Kasumi-1 (cell line): ENCODE measurements around the gene ZNF488.
A peak's percentile ranks its signal among the peaks of the same experiment; 100 is the strongest.

Source experiments
- DNase-seq, 2 experiments: peaks; one replicate each; lab custom pipeline; 2025; lab: John Stamatoyannopoulos, UW

ZNF488 gene

DNA sequence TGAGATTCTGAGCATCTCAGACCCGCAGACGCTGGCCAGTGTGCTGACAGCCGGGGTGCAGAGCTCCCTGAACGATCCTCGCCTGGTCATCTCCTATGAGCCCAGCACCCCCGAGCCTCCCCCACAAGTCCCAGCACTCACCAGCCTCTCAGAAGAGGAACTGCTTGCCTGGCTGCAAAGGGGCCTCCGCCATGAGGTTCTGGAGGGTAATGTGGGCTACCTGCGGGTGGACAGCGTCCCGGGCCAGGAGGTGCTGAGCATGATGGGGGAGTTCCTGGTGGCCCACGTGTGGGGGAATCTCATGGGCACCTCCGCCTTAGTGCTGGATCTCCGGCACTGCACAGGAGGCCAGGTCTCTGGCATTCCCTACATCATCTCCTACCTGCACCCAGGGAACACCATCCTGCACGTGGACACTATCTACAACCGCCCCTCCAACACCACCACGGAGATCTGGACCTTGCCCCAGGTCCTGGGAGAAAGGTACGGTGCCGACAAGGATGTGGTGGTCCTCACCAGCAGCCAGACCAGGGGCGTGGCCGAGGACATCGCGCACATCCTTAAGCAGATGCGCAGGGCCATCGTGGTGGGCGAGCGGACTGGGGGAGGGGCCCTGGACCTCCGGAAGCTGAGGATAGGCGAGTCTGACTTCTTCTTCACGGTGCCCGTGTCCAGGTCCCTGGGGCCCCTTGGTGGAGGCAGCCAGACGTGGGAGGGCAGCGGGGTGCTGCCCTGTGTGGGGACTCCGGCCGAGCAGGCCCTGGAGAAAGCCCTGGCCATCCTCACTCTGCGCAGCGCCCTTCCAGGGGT lies 35.2 kb downstream of the ZNF488 start:
- DNase-seq: no peak

DNA sequence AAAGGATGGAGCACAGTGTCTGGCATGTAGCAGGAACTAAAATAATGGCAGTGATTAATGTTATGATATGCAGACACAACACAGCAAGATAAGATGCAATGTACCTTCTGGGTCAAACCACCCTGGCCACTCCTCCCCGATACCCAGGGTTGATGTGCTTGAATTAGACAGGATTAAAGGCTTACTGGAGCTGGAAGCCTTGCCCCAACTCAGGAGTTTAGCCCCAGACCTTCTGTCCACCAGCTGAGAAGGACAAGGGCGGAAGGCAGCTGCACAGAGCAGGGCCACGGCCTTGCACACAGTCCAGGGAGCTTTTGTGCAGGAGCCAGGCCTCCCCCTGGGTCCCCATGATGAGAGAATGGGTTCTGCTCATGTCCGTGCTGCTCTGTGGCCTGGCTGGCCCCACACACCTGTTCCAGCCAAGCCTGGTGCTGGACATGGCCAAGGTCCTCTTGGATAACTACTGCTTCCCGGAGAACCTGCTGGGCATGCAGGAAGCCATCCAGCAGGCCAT lies 35.9 kb downstream of the ZNF488 start, which contains the start of gene RBP3:
TSS of gene RBP3 (plus strand) at position 226 of the 514 bp plus-strand sequence. CDS start at position 348, 122 bp downstream.
- DNase-seq: no peak

DNA sequence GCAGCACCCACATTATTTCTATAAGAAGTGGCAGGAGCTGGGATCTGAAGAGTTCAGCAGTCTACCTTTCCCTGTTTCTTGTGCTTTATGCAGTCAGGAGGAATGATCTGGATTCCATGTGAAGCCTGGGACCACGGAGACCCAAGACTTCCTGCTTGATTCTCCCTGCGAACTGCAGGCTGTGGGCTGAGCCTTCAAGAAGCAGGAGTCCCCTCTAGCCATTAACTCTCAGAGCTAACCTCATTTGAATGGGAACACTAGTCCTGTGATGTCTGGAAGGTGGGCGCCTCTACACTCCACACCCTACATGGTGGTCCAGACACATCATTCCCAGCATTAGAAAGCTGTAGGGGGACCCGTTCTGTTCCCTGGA lies 36.8 kb downstream of the ZNF488 start:
- no peak for DNase-seq

DNA sequence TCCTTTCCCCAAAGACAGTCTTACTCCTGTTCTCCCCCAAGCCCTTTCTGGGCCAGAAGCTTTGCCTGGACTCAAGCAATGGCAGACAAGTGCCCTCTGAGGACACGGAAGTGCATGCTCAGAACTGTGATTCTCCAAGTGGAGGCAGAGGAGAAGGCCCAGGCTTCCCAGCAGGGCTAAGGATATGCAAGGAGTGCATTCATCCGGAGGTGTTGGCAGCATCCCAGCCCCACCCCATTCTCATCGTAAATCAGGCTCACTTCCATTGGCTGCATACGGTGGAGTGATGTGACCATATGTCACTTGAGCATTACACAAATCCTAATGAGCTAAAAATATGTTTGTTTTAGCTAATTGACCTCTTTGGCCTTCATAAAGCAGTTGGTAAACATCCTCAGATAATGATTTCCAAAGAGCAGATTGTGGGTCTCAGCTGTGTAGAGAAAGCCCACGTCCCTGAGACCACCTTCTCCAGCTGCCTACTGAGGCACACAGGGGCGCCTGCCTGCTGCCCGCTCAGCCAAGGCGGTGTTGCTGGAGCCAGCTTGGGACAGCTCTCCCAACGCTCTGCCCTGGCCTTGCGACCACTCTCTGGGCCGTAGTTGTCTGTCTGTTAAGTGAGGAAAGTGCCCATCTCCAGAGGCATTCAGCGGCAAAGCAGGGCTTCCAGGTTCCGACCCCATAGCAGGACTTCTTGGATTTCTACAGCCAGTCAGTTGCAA lies 37.4 kb downstream of the ZNF488 start:
- no peak for DNase-seq

DNA sequence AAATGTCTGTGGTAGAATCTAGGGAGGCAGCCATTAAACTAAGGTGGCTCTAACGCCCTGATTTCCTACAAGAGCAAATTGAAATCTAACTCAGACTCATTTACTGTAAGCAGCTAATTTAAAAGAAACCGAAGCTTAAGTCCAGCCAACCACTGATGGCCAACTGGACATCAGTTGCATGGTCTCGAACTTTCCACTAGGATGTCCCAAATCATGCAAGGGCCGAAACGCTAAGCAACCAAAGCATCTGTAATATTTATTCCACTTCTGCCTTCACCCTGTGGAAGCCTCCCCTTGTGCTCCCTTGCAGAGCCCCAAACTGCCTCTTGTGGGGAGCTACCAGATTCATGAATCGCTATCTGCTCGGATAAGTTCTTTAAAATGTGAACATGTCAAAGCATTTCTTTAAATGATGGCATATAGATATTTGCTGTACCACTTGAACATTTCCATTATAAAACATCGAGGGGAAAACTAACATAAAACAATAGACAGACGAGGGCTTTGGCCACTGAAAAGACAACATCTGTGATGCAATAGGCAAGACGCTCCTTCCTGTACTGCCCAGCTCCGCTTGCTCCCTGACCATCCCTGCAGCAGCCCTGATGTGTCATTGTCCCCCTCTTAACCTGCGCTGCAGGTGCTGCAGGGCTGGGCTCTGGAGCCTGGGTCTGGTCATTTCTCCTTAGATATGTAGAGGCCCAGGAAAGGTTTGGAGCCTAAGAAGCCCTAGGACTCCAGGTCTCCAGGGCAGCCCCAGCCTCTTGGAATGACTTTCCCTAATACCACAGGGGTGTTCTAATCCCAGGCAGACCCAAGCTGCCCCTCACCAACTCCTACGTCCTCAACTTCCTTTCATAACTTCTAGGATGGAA lies 38.9 kb downstream of the ZNF488 start:
- no peak for DNase-seq

DNA sequence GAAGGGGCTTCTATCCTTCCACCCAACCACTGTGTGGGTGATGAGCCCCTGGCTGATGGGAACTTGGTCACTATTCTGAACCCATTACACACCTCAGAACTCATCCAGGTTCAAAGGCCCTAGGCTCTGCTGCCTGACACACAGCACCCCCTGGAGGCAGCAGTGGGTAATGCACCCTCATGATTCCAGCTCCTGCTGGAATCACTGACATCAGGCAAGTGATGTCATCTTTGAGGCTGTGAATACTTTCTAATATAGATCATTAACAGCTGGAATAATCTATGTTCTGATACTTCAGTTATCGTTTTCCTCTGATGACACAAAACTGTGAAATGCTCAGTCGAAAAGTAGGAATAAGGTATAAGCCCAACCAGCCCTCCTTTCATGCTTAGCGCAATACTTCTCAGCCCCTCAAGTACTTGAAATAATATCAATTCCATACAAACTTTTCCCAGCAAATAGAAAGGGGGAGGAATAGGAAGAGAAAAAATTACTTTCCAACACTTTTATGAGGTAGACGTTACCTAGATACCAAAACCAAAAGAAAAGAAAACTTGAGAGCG lies 43.4 kb downstream of the ZNF488 start:
- DNase-seq: peak; percentile 42 to 61

DNA sequence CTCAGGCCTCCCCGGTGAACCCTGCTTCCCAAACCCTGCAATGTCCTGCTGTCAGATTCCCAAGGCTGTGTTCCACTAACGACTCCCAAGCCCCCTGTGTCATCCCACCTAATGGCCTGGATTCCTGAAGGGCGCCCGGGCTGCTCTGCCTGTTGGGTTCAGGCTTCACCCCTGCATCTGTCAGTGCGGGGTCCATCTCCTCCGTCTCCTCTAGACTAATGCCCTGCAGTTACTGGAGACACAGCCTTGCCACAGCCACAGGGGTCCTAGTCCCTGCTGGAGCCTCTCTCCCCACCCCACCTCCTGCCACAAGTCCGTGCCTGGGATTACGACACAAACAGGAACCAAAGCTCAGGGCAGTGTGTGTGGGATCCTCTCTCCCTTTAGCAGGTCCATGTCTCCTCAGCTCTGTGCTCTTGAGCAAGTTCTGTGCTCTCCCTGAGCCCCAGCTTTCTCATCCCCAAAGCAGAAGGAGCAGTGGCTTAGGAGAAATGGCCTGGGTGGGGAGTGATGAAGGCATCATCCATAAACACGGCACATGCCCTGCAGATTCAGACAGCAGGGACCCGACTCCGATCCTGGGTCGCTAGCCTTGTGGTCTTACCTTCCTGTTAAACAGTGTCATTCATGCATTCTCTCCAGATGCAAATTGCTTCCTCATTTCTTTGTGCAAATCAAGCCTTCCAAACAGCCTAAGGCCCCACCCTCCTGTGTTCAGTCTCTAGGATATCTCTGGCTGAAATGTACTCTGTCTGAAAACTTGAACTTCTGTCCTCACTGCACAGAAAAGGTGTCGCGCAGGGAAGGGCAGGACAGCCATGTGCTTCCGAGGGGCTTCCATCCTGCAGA lies 44.1 kb downstream of the ZNF488 start:
- peak; percentile 57 to 63 for DNase-seq

DNA sequence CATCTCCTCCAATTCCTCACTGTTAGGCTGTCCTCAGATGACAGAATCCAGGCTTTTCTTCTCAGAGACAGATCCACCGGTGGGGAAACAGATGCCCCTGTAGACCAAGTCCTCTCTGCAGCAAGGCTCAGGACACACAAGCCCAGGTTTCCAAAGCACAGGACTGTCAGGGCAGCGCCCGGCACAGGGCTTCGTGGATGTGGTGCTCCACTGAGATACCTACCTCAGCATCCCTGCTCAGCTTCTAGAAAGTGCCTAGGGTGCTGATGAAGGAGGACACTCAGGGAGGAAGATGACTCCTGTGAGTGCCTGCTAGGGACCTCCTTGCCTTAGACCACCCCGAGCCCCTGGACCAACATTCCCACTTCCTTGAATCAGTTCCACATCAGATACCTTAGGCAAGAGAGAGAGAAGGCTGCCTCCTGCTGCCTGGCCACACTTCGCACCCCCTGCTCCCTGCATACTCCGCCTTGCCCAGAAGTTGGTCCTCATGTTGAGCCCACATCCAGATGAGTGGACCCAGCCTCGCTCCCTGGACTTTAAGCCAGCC lies 44.8 kb downstream of the ZNF488 start:
- DNase-seq: no peak

DNA sequence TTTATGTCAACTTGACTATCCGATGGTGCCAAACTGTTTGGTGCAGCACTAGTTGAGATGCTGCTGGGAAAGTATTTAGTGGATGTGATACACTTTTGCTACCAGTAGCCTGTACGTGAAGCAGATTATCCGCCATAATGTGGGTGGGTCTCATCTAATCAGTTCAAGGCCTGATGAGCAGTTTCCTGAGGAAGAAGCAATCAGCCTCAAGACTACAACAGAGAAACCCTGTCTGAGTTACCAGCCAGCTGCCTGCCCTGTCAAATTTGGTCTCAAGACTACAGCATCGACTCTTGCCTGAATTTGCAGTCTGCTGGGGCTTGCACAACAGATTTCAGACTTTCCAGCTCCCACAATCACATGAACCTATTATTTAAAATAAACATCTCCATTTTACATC lies 46.8 kb downstream of the ZNF488 start:
- no peak for DNase-seq

DNA sequence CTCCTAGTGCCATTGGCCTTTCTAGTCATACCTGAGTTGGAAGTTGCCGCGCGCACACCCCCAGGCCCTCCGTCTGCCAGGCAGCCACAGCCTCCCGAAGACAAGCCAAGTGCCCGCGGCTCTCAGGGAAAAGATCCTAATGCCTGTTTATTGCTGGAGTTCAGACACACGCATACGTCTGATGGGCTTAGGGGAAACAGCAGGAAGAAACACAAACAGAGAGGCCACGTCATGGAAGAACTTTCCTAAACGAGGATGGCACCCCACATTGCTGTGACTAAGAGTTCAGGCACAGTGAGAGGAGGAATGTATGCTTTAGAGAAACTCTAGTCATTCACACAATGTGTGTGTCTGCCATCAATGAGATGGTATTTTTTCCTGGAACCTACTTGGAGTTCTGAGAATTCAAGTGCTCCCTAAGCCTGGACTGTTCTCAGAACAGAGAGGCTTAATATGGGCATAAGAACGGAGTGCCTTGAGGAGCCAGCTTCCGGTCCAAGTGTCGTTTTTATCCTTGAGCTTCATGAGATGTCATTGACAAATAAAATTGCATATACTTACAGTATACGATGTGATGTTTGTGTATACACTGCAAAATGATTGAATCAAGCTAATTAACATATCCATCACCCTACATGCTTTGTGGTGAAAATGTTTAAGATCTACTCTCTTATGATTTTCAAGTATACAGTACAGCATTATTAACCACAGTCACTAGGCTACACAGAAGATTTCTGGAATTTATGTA lies 47.5 kb downstream of the ZNF488 start:
- DNase-seq: no peak

DNA sequence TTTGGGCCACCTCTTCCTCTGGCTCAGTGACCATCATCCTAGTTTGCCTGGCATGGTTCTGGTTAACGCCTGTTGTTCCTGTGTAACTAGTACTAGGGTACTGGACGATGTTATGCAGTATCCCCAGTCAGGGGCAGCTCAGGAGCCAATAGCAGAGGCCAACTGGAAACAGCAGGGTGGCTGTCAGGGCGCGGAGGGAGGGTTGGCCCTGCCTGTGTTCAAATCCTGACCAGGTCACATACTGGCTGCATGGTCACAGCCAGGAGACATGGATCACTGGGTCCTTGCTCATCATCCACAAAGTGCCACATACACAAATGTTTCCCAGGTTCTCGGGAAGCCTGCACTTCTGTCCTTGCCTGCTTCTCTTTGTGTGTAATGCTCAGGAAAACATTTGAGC lies 48.2 kb downstream of the ZNF488 start:
- DNase-seq: no peak

DNA sequence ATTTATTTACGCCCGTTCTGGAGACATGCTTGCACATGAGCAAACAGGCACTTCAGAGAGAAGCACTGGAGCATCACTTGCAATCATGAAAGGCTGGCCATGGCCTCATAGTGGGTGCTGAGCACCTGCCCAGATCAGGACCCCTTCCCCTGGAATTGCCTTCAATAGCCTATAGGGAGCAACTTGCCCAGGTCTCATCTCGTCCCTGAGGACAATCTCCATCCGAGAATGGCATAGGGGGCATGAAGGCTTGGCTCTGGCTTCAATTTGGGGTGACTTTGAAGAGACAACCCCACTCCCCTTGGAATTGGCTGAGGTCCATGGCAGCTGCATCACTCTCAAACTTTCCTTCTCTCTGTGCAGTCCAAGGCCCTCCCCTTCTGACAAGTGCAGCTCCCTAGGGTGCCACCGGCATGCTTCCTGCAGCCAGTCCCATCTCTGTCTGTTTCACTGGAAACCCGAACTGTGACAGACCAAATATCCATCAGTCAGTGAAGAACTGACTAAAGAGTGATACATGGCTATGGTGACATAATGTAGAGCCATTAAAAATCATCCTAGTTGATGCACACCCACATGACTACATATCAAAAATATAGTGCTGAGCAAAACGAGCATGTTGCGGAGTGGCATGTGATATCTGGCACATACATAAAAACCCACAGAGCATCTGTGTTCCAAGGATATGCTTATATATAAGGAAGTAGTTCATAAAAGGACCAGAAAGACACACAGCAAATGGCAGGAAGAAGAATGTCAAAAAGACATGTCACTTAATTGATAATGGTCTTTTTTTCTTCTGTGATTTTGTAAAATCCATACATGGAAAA lies 49.4 kb downstream of the ZNF488 start:
- no peak for DNase-seq

DNA sequence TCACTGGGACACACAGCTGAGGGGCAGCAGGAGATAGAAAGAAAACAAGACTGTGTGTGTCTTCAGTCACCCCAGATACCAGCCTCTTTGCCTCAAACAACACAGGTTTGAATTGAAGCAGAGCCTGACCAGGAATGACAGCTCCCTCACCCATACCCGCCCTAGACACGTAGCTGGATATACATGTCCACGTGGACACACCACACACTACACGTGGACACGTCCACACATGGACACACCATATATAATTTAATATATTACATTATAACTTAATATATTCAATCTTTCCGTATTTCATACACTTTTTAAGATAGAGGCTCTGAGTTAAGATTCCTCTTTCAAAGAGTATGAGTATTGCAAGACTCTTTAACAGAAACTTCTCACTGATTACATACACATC lies 50.6 kb downstream of the ZNF488 start:
- no peak for DNase-seq

DNA sequence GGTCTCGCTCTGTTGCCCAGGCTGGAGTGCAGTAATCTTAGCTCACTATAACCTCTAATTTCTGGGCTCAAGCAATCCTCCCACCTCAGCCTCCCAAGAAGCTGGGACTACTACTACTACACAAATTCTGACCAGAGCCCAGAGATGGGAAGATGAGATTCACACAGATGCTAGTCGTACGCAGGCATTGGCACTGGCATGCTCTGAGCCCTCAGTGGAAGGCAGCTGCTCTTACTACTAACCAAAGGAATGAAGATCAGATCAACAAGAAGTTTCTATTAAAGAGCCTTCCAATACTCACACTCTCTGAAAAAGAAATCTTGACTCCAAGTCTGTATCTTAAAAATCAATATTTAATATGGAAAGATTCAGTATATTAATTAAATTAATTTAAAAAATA lies 51.1 kb downstream of the ZNF488 start:
- DNase-seq: no peak

DNA sequence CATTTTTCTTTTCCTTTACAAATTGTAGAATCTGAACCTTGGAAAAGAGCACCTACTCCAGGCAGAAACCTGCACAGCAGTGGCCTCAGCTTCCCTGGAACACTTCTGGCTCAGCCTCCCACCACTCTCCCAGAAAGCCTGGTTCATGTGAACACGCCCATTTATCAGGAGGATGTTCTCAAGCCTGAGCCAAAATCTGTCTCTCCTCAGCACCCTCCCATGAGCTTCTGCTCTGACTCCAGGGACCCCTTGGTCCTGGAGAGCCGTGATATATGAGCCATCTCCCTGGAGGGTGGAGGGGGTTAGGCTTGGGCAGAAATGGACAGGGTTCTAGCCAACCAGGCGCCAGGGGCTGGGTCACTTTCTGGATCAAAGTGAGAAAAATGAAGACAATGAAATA lies 51.7 kb downstream of the ZNF488 start:
- DNase-seq: no peak

DNA sequence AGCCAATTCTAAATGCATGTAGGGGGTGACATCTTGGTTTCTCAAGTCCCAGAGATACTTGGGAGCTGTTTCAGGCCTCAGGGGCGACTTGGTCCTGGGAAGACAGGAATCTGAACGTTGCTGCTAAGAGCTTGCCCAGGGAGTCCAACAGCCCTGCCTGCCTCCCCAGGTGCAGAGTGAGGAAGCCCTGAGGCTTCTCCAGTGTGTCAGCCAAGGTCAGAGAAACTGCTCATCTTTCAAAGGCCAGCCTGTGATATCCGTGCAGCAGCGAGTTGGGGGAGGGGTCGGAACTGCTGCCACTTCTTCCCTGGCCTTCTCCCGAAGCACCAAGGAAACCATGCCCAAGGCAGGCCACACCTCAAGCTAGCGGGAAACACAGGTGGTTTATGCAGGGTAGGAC lies 52.1 kb downstream of the ZNF488 start:
- DNase-seq: no peak

DNA sequence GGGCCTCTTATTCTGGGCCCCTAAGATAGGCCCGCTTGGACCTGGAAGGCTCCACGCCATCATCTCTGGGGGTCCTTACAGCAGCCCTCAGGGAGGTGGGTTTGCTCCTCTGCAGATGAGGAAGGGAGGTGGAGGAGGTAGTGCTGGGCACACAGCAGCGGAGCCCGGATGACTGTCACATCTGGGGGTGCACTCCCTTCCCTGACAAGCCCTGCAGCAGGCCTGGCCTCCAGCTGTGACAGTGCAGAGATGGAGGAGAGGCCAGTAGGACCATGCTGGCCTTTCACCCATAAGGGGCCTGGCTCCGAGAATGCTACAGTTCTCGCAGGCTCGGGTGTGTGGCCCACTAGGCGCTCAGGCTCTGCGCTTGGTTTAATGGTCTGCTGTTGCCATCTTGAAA lies 52.6 kb downstream of the ZNF488 start:
- DNase-seq: no peak

DNA sequence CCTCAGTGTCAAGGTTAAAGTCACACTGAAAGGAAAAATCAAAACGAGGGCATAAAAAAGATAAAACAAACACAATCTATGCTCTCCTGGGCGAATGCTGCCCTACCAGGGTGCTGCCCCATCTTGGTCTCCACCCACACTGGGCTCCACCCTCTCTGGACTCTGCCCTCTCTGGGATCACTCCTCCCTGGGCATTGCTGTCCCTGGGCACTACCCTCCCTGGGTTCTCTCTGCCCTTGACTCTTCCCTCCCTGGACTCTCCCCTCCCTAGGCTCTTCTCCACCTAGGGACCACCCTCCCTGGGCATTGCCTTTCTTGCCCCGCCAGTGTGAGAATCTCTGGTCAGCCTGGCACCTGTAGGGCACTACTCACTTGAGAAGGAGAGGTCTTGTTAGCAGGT lies 53.3 kb downstream of the ZNF488 start:
- no peak for DNase-seq

DNA sequence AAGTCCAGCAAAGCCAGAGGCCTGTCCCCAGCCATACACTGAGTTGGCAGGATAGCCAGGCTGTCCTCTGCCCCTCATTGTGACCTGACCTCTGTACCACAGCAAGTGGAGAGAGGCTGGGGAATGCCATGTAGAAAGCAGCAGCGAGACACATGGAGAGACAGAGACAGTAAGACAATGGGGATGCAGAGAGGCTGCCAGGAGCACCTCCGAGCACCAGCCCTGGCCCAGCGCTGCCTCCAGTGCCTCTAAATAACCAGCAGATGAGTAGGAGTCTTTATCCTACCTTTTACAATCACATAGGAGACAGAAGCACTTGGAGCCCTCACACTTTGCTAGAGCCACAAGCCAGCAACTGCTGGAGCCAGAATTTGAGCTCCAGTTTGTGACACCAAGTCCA lies 53.7 kb downstream of the ZNF488 start:
- DNase-seq: no peak
